Measurements from ENCODE around the gene HEATR1. TPM values are rescaled to one million over a fixed set of nuclear protein-coding genes. Genes with fewer than 3 reads are reported as not detected.
A peak's percentile ranks its signal among the peaks of the same experiment; 100 is the strongest.

The HEATR1 gene
- total RNA-seq, 1 donor from 2014 or later = 12.8 TPM

DNA sequence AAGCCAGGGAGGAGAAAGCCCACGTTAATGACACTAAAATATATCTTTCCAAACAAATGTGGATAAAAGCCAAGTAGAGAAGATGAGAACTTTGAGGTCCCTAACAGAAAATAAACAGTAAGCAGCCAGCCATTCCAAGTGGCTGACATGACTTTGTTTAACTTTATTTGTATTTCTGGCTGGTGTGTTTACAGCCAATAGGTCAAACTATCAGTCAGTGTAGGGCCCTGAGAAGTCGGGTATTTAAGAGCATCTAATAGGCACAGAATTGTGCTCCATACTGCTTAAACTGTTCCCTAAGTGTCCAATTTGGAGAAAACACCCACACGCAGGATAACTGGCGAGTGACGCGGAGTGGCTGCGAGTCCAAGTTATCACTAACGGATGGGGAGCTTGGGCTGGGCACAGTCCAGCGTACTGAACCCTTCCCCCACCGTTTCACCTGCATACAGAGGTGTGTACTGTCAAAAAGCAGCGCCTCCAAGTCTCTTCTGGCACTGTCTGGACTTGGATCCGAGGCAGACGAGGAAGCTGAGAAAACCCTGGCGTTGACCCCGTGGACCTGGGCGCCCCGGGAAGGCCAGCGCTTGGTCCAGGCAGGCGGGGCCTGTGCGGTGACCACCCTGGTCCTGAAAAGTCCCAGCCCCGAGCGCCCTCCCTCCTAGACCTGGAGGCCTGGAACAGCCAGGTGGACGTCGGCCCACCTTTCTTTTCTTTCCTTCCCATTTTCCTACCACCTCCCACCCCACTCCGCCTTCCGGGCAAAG lies 81.2 kb downstream of the HEATR1 start:
- H3K27ac ChIP-seq (replicated peaks) = peak overlapping the region; percentile 96
- TF ChIP-seq, protein P1, sequence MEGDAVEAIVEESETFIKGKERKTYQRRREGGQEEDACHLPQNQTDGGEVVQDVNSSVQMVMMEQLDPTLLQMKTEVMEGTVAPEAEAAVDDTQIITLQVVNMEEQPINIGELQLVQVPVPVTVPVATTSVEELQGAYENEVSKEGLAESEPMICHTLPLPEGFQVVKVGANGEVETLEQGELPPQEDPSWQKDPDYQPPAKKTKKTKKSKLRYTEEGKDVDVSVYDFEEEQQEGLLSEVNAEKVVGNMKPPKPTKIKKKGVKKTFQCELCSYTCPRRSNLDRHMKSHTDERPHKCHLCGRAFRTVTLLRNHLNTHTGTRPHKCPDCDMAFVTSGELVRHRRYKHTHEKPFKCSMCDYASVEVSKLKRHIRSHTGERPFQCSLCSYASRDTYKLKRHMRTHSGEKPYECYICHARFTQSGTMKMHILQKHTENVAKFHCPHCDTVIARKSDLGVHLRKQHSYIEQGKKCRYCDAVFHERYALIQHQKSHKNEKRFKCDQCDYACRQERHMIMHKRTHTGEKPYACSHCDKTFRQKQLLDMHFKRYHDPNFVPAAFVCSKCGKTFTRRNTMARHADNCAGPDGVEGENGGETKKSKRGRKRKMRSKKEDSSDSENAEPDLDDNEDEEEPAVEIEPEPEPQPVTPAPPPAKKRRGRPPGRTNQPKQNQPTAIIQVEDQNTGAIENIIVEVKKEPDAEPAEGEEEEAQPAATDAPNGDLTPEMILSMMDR (IDR thresholded peaks at IDR 0.05; ENCODE audit: borderline replicate concordance) = no peak
- peaks cover 24% of the 10 kb centered on the region for H3K36me3 ChIP-seq
- peaks cover 46% of the 10 kb centered on the region for H3K4me1 ChIP-seq
- no peaks in the 10 kb centered on the region for H3K27me3 ChIP-seq (ENCODE audit: low read depth)
- H3K9me3 ChIP-seq (replicated peaks) = no peaks in the 10 kb centered on the region
- intact Hi-C loops (cut with micrococcal nuclease) = no loop called here
- DNase-seq = peak; percentile 41
- H3K4me3 ChIP-seq = peak overlapping the region; percentile 98

DNA sequence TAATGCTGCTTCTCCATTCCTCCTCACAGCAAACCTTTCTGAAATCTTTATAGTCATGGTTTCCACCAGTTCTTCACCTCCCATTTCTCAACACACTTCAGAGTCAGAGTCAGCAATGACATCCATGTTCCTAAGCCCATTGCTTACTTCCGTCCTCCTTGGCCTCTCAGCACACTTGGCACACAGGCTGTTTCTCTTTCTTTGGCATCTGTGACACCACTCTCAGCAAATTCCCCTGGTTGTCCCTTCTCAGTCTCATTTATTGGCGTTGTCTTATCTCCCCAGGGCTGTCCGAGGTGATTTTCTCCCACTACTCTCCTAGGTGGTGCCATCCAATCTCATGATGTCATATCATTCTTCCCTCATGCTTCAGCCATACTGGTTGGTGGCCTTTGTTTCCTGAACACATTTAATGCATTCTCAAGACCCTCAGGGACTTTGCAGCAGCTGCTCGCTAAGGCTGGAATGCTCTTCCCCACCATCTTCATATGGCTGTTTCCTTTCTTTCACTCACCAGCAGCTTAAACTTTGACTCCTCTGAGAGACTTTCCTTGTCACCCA lies 83.8 kb downstream of the HEATR1 start:
- Histone ChIP-seq H3K36me3 (peaks cover under 1% of the 10 kb centered on the region), H3K27me3 (ENCODE audit: low read depth) (no peaks in the 10 kb centered on the region), H3K4me1 (peaks cover 36% of the 10 kb centered on the region), H3K9me3 (replicated peaks) (no peaks in the 10 kb centered on the region), H3K4me3 (no peak overlapping the region), H3K27ac (replicated peaks) (no peak overlapping the region)
- TF ChIP-seq, protein P1 (IDR thresholded peaks at IDR 0.05; ENCODE audit: borderline replicate concordance) = no peak
- intact Hi-C loops (cut with micrococcal nuclease) = no loop called here
- DNase-seq = no peak

DNA sequence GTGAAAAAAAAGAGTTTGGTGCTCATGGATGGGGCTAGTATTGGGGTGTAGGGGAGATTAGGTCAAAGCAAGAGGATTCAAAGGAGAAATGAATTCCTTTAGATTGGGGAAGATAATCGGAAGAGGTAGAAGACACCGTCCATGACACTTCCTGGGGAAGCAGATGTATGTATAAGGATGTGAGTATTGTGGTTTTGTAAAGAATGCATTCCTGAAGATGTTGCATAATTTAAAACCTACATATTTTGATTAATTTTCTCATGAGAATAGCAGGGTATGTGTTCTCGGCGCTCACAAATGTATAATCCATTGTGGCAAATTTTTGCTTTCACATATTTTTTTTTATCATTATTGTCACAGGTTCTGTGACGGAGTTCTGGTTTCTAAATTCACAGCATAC lies 86.0 kb downstream of the HEATR1 start:
- Histone ChIP-seq H3K27ac (replicated peaks) (no peak overlapping the region), H3K4me3 (no peak overlapping the region), H3K9me3 (replicated peaks) (no peaks in the 10 kb centered on the region), H3K4me1 (peaks cover 20% of the 10 kb centered on the region), H3K36me3 (no peaks in the 10 kb centered on the region), H3K27me3 (ENCODE audit: low read depth) (no peaks in the 10 kb centered on the region)
- TF ChIP-seq, protein P1 (IDR thresholded peaks at IDR 0.05; ENCODE audit: borderline replicate concordance) = no peak
- no peak for DNase-seq
- intact Hi-C loops (cut with micrococcal nuclease) = no loop called here

DNA sequence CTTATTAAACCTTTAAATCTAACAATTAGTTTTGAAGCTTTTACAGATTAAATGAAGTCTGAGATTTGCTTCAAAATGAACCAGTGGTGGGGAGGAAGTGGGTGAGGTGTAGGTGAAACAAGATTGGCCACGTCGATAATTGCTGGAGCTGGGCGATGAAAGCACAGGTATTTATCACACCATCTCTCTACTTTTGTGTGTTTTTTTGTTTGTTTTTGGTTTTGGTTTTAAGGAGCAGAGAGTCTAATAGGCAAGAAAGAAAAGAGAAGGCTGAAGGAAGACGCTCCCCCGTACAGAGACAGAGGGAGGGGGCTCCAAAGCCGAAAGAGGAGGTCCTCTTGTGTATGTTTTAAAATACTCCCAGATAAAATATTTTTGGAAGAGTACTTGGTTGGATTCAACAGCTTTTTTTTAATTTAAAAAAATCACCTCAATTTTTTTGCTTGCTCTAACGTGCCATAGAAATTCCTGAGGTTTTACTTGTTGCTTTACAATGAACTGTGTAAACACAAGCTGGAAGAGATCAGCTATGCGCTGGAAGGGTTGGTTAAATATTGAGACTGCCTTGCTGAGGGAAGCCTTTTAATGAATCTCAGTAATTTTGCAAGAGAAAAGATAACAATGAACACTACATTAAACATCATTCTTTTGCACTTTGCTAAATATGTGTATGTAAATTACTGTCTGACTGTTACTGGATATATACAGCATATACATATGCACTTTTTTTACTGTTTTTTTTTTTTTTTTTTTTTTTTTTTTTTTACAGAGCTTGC lies 87.2 kb downstream of the HEATR1 start:
- no peak overlapping the region for H3K4me3 ChIP-seq
- intact Hi-C loops (cut with micrococcal nuclease) = no loop called here
- H3K36me3 ChIP-seq = no peaks in the 10 kb centered on the region
- H3K4me1 ChIP-seq = peaks cover 9% of the 10 kb centered on the region
- H3K9me3 ChIP-seq (replicated peaks) = no peaks in the 10 kb centered on the region
- TF ChIP-seq, protein P1 (IDR thresholded peaks at IDR 0.05; ENCODE audit: borderline replicate concordance) = no peak
- DNase-seq = no peak
- no peaks in the 10 kb centered on the region for H3K27me3 ChIP-seq (ENCODE audit: low read depth)
- no peak overlapping the region for H3K27ac ChIP-seq (replicated peaks)

DNA sequence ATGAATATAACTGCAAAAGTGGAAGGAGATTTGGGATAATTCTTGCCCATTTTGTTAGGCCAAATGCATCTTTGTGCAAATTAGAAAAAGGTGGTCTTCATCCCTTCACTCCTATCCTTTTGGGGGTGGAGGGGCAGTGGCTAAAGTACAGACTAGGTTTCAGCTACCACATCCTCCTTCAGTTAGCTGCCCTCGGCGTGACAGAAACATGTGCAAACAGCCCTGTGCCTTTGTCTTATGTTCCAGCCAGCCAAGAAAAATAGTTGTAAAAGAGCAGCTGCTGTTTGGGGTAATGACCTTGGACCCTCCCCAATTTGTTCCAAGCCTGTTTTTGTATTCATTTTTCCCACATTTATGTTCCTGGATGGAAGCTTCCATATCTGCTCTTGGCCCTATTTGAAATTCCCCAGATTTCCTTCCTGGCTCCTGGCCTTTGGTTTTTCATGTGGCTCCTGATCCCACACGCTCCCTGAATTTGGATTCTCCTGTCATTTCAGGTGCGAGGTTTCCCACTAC lies 88.8 kb downstream of the HEATR1 start:
- H3K27ac ChIP-seq (replicated peaks) = no peak overlapping the region
- H3K36me3 ChIP-seq = no peaks in the 10 kb centered on the region
- no peak for DNase-seq
- no peaks in the 10 kb centered on the region for H3K9me3 ChIP-seq (replicated peaks)
- H3K4me3 ChIP-seq = no peak overlapping the region
- peaks cover 7% of the 10 kb centered on the region for H3K4me1 ChIP-seq
- TF ChIP-seq, protein P1 (IDR thresholded peaks at IDR 0.05; ENCODE audit: borderline replicate concordance) = no peak
- intact Hi-C loops (cut with micrococcal nuclease) = no loop called here
- no peaks in the 10 kb centered on the region for H3K27me3 ChIP-seq (ENCODE audit: low read depth)
